Mesenchymal stem cell (in vitro differentiated cells and primary cell): ENCODE data around the gene BNC2.
"Not testable (repeated sequence)": the region's sequence is repeated elsewhere in the genome, so short reads cannot be mapped to it uniquely, and the experiment has no call there.

Experiments
- DNase-seq: peaks from one replicate; pipeline ENCODE4 v3.0.0-alpha.2; 2013
- H2AFZ ChIP-seq: one replicate; pipeline ENCODE4 v1.6.1; 2013; ENCODE audit warnings: low read depth, mild to moderate bottlenecking, control low read depth, inconsistent platforms, low read length, moderate library complexity
- H2AK5ac ChIP-seq: 2 replicates; pipeline ENCODE4 v1.6.1; 2013; ENCODE audit warnings: low read length, moderate library complexity, mild to moderate bottlenecking, inconsistent platforms; ENCODE audit not compliant: severe bottlenecking
- H2BK120ac ChIP-seq: one replicate; pipeline ENCODE4 v1.6.1; 2013; ENCODE audit warnings: low read depth, mild to moderate bottlenecking, inconsistent platforms, low read length, moderate library complexity
- H2BK12ac ChIP-seq, 2 experiments: one replicate each; pipeline ENCODE4 v1.6.1; 2013; ENCODE audit warnings: inconsistent platforms in 2 of 2, low read length in 2 of 2, mild to moderate bottlenecking in 2 of 2, moderate library complexity in 2 of 2, control low read depth in 1 of 2
- H2BK15ac ChIP-seq: one replicate; pipeline ENCODE4 v1.6.1; 2013; ENCODE audit warnings: mild to moderate bottlenecking, low read depth, inconsistent platforms; ENCODE audit not compliant: poor library complexity, severe bottlenecking
- H2BK5ac ChIP-seq: 2 replicates; pipeline ENCODE4 v1.6.1; 2013; ENCODE audit warnings: low read depth, mild to moderate bottlenecking, low read length, control low read depth, inconsistent platforms; ENCODE audit not compliant: poor library complexity, severe bottlenecking
- H3K14ac ChIP-seq, 2 experiments: one replicate each; pipeline ENCODE4 v1.6.1; 2013; ENCODE audit warnings: inconsistent platforms in 2 of 2, low read length in 2 of 2, control low read depth in 1 of 2, mild to moderate bottlenecking in 1 of 2, moderate library complexity in 1 of 2
- H3K18ac ChIP-seq, 2 experiments: one replicate each; pipeline ENCODE4 v1.6.1; 2013; ENCODE audit warnings: inconsistent platforms in 2 of 2, low read length in 2 of 2, control low read depth in 1 of 2, low read depth in 1 of 2, mild to moderate bottlenecking in 1 of 2
- H3K23ac ChIP-seq, 2 experiments: one replicate each; pipeline ENCODE4 v1.6.1; 2013; ENCODE audit warnings: inconsistent platforms in 2 of 2, low read length in 2 of 2, mild to moderate bottlenecking in 2 of 2, moderate library complexity in 2 of 2, control low read depth in 1 of 2
- H3K27ac ChIP-seq: 2 replicates; pipeline ENCODE4 v1.5.1; 2013; ENCODE audit warnings: mild to moderate bottlenecking, moderate library complexity, low read length, control low read depth, inconsistent platforms; ENCODE audit not compliant: poor library complexity, severe bottlenecking
- H3K27me3 ChIP-seq, 2 experiments: 2 replicates each; pipeline versions ENCODE4 v1.6.1 to v1.7.0; 2013; ENCODE audit warnings: low read length in 2 of 2, mild to moderate bottlenecking in 2 of 2, moderate library complexity in 2 of 2, control low read depth in 1 of 2, inconsistent platforms in 1 of 2; ENCODE audit not compliant: control insufficient read depth in 1 of 2, insufficient read depth in 1 of 2
- H3K36me3 ChIP-seq, 2 experiments: 2 replicates each; pipeline versions ENCODE4 v1.6.1 to v1.7.0; 2013; ENCODE audit warnings: low read length in 2 of 2, control low read depth in 1 of 2, inconsistent platforms in 1 of 2, low read depth in 1 of 2, mild to moderate bottlenecking in 1 of 2; ENCODE audit not compliant: insufficient read depth in 2 of 2, control insufficient read depth in 1 of 2
- H3K4ac ChIP-seq, 2 experiments: one replicate each; pipeline ENCODE4 v1.6.1; 2013; ENCODE audit warnings: inconsistent platforms in 2 of 2, low read length in 2 of 2, mild to moderate bottlenecking in 2 of 2, moderate library complexity in 2 of 2, control low read depth in 1 of 2, low read depth in 1 of 2
- H3K4me1 ChIP-seq: 2 replicates; pipeline ENCODE4 v1.6.1; 2013; ENCODE audit warnings: low read depth, low read length, control low read depth; ENCODE audit not compliant: control insufficient read depth, insufficient read depth
- H3K4me2 ChIP-seq: 2 replicates; pipeline ENCODE4 v1.6.1; 2013; ENCODE audit warnings: low read length, mild to moderate bottlenecking, inconsistent platforms; ENCODE audit not compliant: poor library complexity, severe bottlenecking
- H3K4me3 ChIP-seq, 2 experiments: 2 replicates each; pipeline versions ENCODE4 v1.5.1 to v1.7.0; 2013; ENCODE audit warnings: low read length in 2 of 2, mild to moderate bottlenecking in 2 of 2, control low read depth in 1 of 2, low read depth in 1 of 2; ENCODE audit not compliant: insufficient read depth in 1 of 2
- H3K79me1 ChIP-seq: replicated peaks from 2 replicates; pipeline ENCODE4 v1.6.1; 2013; ENCODE audit warnings: mild to moderate bottlenecking, control low read depth, low read length, inconsistent platforms; ENCODE audit not compliant: poor library complexity, severe bottlenecking
- H3K9ac ChIP-seq: 2 replicates; pipeline ENCODE4 v1.7.0; 2013; ENCODE audit warnings: mild to moderate bottlenecking, low read length, moderate library complexity
- H3K9me3 ChIP-seq: 2 replicates; pipeline ENCODE4 v1.7.0; 2013; ENCODE audit warnings: mild to moderate bottlenecking, low read length; ENCODE audit not compliant: control insufficient read depth
- H4K8ac ChIP-seq: one replicate; pipeline ENCODE4 v1.6.1; 2013; ENCODE audit warnings: inconsistent platforms, mild to moderate bottlenecking, low read length, moderate library complexity
- H4K91ac ChIP-seq: one replicate; pipeline ENCODE4 v1.6.1; 2013; ENCODE audit warnings: mild to moderate bottlenecking, low read length, inconsistent platforms
- WGBS: methylation state at CpG from one replicate; pipeline ENCODE4 v1.1.7; 2013; ENCODE audit warnings: mixed read lengths; 5-methylcytosine and 5-hydroxymethylcytosine counted together

The BNC2 gene

GRCh38 chr9:16484744-16485143 lies 385.7 kb downstream of the BNC2 start:
- Histone ChIP-seq H3K9me3 (no peaks in the 10 kb centered on the region), H3K79me1 (peaks cover 22% of the 10 kb centered on the region), H4K8ac (no peak overlapping the region), H2BK15ac (no peak overlapping the region), H4K91ac (no peak overlapping the region), H3K23ac (no peak overlapping the region), H3K4ac (no peak overlapping the region), H2BK12ac (no peak overlapping the region), H3K9ac (no peak overlapping the region), H3K4me3 (no peak overlapping the region), H3K27me3 (no peaks in the 10 kb centered on the region), H3K4me1 (peaks cover 2% of the 10 kb centered on the region), H3K36me3 (peaks cover 3 to 19% of the 10 kb centered on the region in 2 experiments), H3K18ac (no peak overlapping the region), H2AFZ (no peak overlapping the region), H3K27ac (no peak overlapping the region), H2BK5ac (no peak overlapping the region), H3K4me2 (no peak overlapping the region), H2AK5ac (no peak overlapping the region), H3K14ac (no peak overlapping the region), H2BK120ac (no peak overlapping the region)
- DNase-seq: peak; percentile 13
- WGBS: 80% methylated on average over 2 of the region's 2 CpGs

GRCh38 chr9:16484180-16484579 lies 386.3 kb downstream of the BNC2 start:
- WGBS: 78% methylated on average over 5 of the region's 5 CpGs
- no peak overlapping the region for H3K4ac ChIP-seq
- DNase-seq: peak; percentile 17

GRCh38 chr9:16482764-16483163 lies 387.7 kb downstream of the BNC2 start:
- peaks cover 2% of the 10 kb centered on the region for H3K4me1 ChIP-seq
- H2BK15ac ChIP-seq: no peak overlapping the region
- H2BK5ac ChIP-seq: no peak overlapping the region
- no peak overlapping the region for H3K9ac ChIP-seq
- 93% methylated on average over 5 of the region's 6 CpGs for WGBS
- H3K4ac ChIP-seq: no peak overlapping the region
- H3K27me3 ChIP-seq: no peaks in the 10 kb centered on the region
- no peak overlapping the region for H3K14ac ChIP-seq
- peaks cover 3 to 6% of the 10 kb centered on the region in 2 experiments for H3K36me3 ChIP-seq
- H4K91ac ChIP-seq: no peak overlapping the region
- no peak overlapping the region for H2BK12ac ChIP-seq
- no peak overlapping the region for H3K18ac ChIP-seq
- no peak for DNase-seq
- no peak overlapping the region for H2AK5ac ChIP-seq
- no peak overlapping the region for H4K8ac ChIP-seq
- H3K4me2 ChIP-seq: no peak overlapping the region
- H3K79me1 ChIP-seq: peaks cover 22% of the 10 kb centered on the region
- H2BK120ac ChIP-seq: no peak overlapping the region
- no peak overlapping the region for H3K23ac ChIP-seq
- no peaks in the 10 kb centered on the region for H3K9me3 ChIP-seq
- H3K4me3 ChIP-seq: no peak overlapping the region
- no peak overlapping the region for H2AFZ ChIP-seq
- H3K27ac ChIP-seq: no peak overlapping the region

More at GRCh38 chr9:16484180-16484579, 386.3 kb downstream of the BNC2 start:
- H2BK120ac ChIP-seq: no peak overlapping the region
- no peak overlapping the region for H2BK15ac ChIP-seq
- H2BK12ac ChIP-seq: no peak overlapping the region
- no peaks in the 10 kb centered on the region for H3K9me3 ChIP-seq
- no peak overlapping the region for H3K9ac ChIP-seq
- H2AFZ ChIP-seq: no peak overlapping the region
- peak overlapping the region; percentile 47 for H3K4me2 ChIP-seq
- H3K4me3 ChIP-seq: no peak overlapping the region
- no peak overlapping the region for H3K23ac ChIP-seq
- no peak overlapping the region for H4K91ac ChIP-seq
- H3K4me1 ChIP-seq: peaks cover 2% of the 10 kb centered on the region
- H3K27me3 ChIP-seq: no peaks in the 10 kb centered on the region
- no peak overlapping the region for H3K18ac ChIP-seq
- H3K14ac ChIP-seq: no peak overlapping the region
- peak overlapping the region; percentile 16 for H2AK5ac ChIP-seq
- H4K8ac ChIP-seq: no peak overlapping the region
- no peak overlapping the region for H3K27ac ChIP-seq
- peaks cover 22% of the 10 kb centered on the region for H3K79me1 ChIP-seq
- H2BK5ac ChIP-seq: no peak overlapping the region
- peaks cover 3 to 13% of the 10 kb centered on the region in 2 experiments for H3K36me3 ChIP-seq

- not testable (repeated sequence) for H2BK120ac ChIP-seq, H3K18ac ChIP-seq, H2BK5ac ChIP-seq, H3K27me3 ChIP-seq, H3K14ac ChIP-seq, H3K23ac ChIP-seq, H3K9me3 ChIP-seq, H3K4me2 ChIP-seq, H3K4me3 ChIP-seq, H3K4ac ChIP-seq, H4K91ac ChIP-seq, H2AK5ac ChIP-seq, H3K9ac ChIP-seq, H2BK12ac ChIP-seq, H2BK15ac ChIP-seq, DNase-seq, H3K4me1 ChIP-seq, H3K27ac ChIP-seq, H4K8ac ChIP-seq, H2AFZ ChIP-seq
- over 99% methylated on average over 19 of the region's 20 CpGs for WGBS
- Histone ChIP-seq H3K79me1 (peaks cover 21% of the 10 kb centered on the region), H3K36me3 (peaks cover 3 to 11% of the 10 kb centered on the region in 2 experiments)
Measured at GRCh38 chr9:16480584-16480983, 389.9 kb downstream of the BNC2 start.
